Measurements from ENCODE around the gene C10orf143. TPM values are rescaled to one million over a fixed set of nuclear protein-coding genes. Genes with fewer than 3 reads are reported as not detected.

C10orf143 gene
- total RNA-seq, result 1.4 TPM

GRCh38 chr10:130110246-130111112, at the start of gene C10orf143:
C10orf143 (minus strand) TSS chr10:130110830; CDS start chr10:130110772, 58 bp downstream.

DNA sequence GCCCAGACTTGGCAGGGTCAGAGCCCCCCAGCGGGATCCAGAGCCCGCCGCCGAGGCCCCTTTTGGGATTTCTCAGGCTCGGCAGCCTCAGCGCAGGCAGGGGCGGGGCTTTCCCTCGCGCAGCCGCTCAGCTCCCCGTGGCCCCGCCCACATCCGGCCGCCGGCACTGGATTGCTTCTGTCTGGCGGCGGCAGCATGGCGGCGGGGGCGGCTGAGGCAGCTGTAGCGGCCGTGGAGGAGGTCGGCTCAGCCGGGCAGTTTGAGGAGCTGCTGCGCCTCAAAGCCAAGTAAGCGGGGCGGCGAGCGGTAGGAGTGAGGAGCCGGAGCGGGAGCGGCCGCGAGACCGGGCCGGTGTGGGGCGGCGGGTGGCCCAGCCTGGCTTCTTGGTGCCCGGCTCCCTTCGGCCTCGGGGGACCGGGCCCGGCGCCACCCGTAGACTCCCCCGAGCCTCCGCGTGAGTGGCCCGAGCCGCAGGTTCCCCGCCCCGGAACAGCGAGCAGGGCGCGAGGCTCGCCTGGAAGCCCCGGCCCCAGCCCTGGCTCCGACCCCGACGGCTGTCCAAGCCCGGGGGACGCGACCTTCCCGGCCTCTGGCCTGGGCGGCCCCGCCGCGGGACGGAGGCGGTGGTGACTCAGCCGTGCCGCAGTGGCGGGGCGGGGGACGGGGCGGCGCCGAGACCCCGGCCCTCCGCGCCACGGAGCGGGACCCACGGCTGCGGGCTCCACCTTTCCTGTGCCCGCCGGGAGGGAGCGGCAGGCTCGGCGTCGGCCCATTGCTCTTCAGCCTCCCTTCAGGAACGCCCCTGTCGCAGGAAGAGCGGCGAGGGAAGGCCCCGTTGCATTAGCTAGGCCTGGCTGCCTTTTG, 25.8 kb upstream of the C10orf143 start, which contains the start of gene GLRX3:
GLRX3 (plus strand) TSS at position 166 of the 864 bp plus-strand sequence; CDS start at position 196, 30 bp downstream.

Other genes starting within 250 kb of the C10orf143 start
- 19.6 TPM for gene EBF3, start 146.6 kb downstream of the C10orf143 start, total RNA-seq
- 55.6 TPM for gene GLRX3, start 25.6 kb upstream of the C10orf143 start, total RNA-seq

All from diencephalon (tissue), 1 donor.